Natural killer cell (primary cell): Measurements from ENCODE around the gene NUBPL. TPM values are rescaled to one million over a fixed set of nuclear protein-coding genes. Genes with fewer than 3 reads are reported as not detected.
"Not testable (repeated sequence)": the region's sequence is repeated elsewhere in the genome, so short reads cannot be mapped to it uniquely, and the experiment has no call there.

ENCODE experiments used
- ATAC-seq, 3 donors: fragments of 150-1000 bp in 2 of 3; fragments of 200-7000 bp in 1 of 3; cut with Tn5 transposase; 1 replicate in 1 of 3; 2 replicates in 2 of 3; pipeline ENCODE4 v1.10.0; 2021; ENCODE audit warnings: mild to moderate bottlenecking in 2 of 3, moderate library complexity in 2 of 3
- DNase-seq, 2 donors: peaks; one replicate each; pipeline versions ENCODE4 v3.0.0 to v3.0.0-alpha.2; 2013 to 2021; ENCODE audit warnings: mixed read lengths in 1 of 2
- H3K27ac ChIP-seq: one replicate; pipeline ENCODE4 v1.5.1; 2013; ENCODE audit warnings: mild to moderate bottlenecking, low read length
- H3K27me3 ChIP-seq: one replicate; pipeline ENCODE4 v1.6.1; 2013; ENCODE audit warnings: low read length; ENCODE audit not compliant: control insufficient read depth, insufficient read depth
- H3K36me3 ChIP-seq: one replicate; pipeline ENCODE4 v1.6.1; 2013; ENCODE audit warnings: low read length; ENCODE audit not compliant: control insufficient read depth, insufficient read depth
- H3K4me1 ChIP-seq: one replicate; pipeline ENCODE4 v1.6.1; 2013; ENCODE audit warnings: low read length; ENCODE audit not compliant: control insufficient read depth, insufficient read depth
- H3K4me3 ChIP-seq: one replicate; pipeline ENCODE4 v1.5.1; 2013; ENCODE audit warnings: low read length
- H3K9me3 ChIP-seq: one replicate; pipeline ENCODE4 v1.6.1; 2013; ENCODE audit warnings: low read length; ENCODE audit not compliant: control insufficient read depth, insufficient read depth
- H3K27ac Mint-ChIP-seq, 2 donors: one replicate each; pipeline ENCODE4 v1.8.0; 2022; ENCODE audit warnings: mild to moderate bottlenecking in 2 of 2, mixed read lengths in 2 of 2, moderate library complexity in 1 of 2
- H3K27me3 Mint-ChIP-seq, 2 donors: one replicate each; pipeline ENCODE4 v1.8.0; 2022; ENCODE audit warnings: low read depth in 2 of 2, mixed read lengths in 2 of 2
- H3K36me3 Mint-ChIP-seq: one replicate; pipeline ENCODE4 v1.8.0; 2022; ENCODE audit warnings: mixed read lengths
- H3K4me1 Mint-ChIP-seq, 2 donors: one replicate each; pipeline ENCODE4 v1.8.0; 2022; ENCODE audit warnings: mixed read lengths in 2 of 2
- H3K4me3 Mint-ChIP-seq: one replicate; pipeline ENCODE4 v1.8.0; 2022; ENCODE audit warnings: mild to moderate bottlenecking, moderate library complexity, mixed read lengths
- H3K9me3 Mint-ChIP-seq, 2 donors: one replicate each; pipeline ENCODE4 v1.8.0; 2022; ENCODE audit warnings: mixed read lengths in 2 of 2
- WGBS: methylation state at CpG from one replicate; pipeline ENCODE4 v1.1.7; 2013; ENCODE audit warnings: missing lambda C conversion rate; ENCODE audit not compliant: insufficient coverage; 5-methylcytosine and 5-hydroxymethylcytosine counted together
- intact Hi-C: fragments of 100-400 bp; cut with micrococcal nuclease; formaldehyde crosslinking; loops from one replicate; pipeline ENCODE4 v1.14.2; 2022
- total RNA-seq, 4 donors: library from RNA; stranded (reverse); fragments of 120-200 nt in 1 of 4; gene quantifications; one replicate each; pipeline versions ENCODE4 v1.2.3 to v1.2.4, GENCODE V29; 2013 to 2022
- TF ChIP-seq, protein P1 (sequence below): fragments of 200-600 bp; IDR thresholded peaks from one replicate; pipeline ENCODE4 v1.8.0; 2022; ENCODE audit warnings: antibody characterized with exemption

NUBPL gene
- total RNA-seq, 3 donors from 2014 or later (not counting 1 experiment from before 2014, with no cell fraction given) = 7.1 to 8.5 (median 7.5) TPM

DNA sequence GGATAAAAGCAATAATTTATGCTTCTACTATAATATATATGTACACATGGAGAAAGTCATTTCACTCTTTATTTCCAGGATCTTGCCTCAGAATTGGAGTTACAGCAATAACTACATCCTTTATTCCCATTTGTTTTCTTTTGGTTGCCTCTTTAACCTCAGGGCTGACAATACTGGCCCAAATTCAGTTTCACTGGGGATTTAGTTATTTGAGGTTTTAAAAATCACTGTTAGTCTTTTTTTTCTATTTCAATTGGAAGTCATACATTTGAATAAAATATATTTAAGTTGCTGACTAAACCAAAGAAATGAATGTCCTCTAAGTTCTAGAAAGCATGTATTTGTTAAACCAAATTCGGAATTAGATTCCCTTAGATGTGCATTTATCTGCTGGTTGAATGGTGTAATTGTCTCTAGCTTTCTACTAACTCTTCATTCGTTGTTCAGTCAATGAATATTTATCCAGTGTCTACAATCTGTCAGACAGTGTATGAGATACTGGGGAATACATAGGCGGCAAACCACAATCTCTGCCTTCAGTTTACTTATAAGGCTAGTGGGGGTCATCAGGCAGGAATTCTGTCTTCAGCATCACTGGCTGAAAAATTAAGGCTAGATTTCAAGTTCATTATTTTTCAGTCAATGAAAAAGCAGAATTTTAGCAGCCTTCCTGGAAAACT lies 325.1 kb downstream of the NUBPL start:
- Mint-ChIP-seq H3K27ac (no peak overlapping the region), H3K36me3 (no peaks in the 10 kb centered on the region), H3K4me1 (no peaks in the 10 kb centered on the region), H3K4me3 (no peak overlapping the region), H3K9me3 (peaks cover 2 to 3% of the 10 kb centered on the region in 2 donors), H3K27me3 (no peaks in the 10 kb centered on the region)
- intact Hi-C loops = no loop called here
- Histone ChIP-seq H3K27ac (no peak overlapping the region), H3K4me1 (no peaks in the 10 kb centered on the region), H3K9me3 (no peaks in the 10 kb centered on the region), H3K27me3 (no peaks in the 10 kb centered on the region), H3K4me3 (no peak overlapping the region), H3K36me3 (no peaks in the 10 kb centered on the region)
- 91% methylated on average over 3 of the region's 3 CpGs for WGBS
- DNase-seq = no peak
- TF ChIP-seq, protein P1, sequence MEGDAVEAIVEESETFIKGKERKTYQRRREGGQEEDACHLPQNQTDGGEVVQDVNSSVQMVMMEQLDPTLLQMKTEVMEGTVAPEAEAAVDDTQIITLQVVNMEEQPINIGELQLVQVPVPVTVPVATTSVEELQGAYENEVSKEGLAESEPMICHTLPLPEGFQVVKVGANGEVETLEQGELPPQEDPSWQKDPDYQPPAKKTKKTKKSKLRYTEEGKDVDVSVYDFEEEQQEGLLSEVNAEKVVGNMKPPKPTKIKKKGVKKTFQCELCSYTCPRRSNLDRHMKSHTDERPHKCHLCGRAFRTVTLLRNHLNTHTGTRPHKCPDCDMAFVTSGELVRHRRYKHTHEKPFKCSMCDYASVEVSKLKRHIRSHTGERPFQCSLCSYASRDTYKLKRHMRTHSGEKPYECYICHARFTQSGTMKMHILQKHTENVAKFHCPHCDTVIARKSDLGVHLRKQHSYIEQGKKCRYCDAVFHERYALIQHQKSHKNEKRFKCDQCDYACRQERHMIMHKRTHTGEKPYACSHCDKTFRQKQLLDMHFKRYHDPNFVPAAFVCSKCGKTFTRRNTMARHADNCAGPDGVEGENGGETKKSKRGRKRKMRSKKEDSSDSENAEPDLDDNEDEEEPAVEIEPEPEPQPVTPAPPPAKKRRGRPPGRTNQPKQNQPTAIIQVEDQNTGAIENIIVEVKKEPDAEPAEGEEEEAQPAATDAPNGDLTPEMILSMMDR = no peak
- no peak for ATAC-seq

DNA sequence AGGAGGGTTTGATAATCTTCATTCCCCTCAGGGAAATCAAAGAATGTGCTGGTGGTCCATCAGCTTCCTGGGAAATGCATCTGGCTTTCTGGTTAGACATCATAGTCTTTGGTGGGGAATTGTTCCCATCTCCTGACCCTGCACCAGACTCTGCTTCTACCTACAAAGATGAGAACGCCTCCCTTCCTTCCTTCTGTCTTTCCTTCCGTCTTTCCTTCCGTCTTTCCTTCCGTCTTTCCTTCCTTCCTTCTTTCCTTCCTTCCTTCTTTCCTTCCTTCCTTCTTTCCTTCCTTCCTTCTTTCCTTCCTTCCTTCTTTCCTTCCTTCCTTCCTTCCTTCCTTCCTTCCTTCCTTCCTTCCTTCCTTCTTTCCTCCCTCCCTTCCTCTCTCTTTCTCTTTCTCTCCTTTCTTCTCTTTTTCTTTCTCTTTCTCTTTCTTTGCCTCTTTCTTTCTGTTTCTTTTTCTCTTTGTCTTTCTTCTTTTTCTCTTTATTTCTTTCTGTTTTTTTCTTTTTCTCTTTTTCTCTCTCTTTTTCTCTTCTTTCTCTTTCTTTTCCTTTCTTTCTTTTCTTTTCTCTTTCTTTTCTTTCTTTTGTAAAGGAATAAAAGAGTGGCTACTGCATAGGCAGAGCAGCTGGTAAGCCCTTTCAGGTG lies 326.9 kb downstream of the NUBPL start:
- H3K9me3 Mint-ChIP-seq = peaks cover 0 to 2% of the 10 kb centered on the region in 2 donors
- TF ChIP-seq, protein P1 = no peak
- Histone ChIP-seq H3K9me3 (no peaks in the 10 kb centered on the region), H3K36me3 (no peaks in the 10 kb centered on the region), H3K4me3 (no peak overlapping the region), H3K4me1 (no peaks in the 10 kb centered on the region), H3K27ac (no peak overlapping the region), H3K27me3 (no peaks in the 10 kb centered on the region)
- no peak for ATAC-seq
- WGBS = 97% methylated on average over 4 of the region's 4 CpGs
- no peak overlapping the region for H3K27ac Mint-ChIP-seq
- H3K4me3 Mint-ChIP-seq = no peak overlapping the region
- DNase-seq = no peak
- H3K27me3 Mint-ChIP-seq = peaks cover 0 to 7% of the 10 kb centered on the region in 2 donors
- H3K36me3 Mint-ChIP-seq = no peaks in the 10 kb centered on the region
- no peaks in the 10 kb centered on the region for H3K4me1 Mint-ChIP-seq
- intact Hi-C loops = no loop called here

DNA sequence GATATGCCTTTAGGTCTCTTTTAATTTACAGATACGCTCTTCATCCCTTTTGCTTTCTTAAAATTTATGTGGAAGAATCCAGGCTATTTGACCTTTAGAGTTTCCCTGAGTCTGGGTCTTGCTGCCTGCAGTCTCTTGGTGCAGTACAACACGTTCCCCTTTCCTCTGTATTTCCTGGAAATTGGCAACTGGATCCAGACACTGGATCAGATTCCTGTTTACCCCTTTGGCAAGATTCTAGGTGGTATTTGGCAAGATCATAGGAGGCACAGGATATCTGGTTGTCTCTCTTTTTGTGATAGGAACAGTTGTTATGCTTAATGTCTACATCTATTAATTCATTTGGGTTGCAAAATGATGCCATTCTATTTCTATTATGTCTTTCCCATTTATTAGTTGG lies 328.1 kb downstream of the NUBPL start:
- ATAC-seq (no peak), DNase-seq (no peak)
- H3K27me3 Mint-ChIP-seq = peaks cover 0 to 7% of the 10 kb centered on the region in 2 donors
- no peaks in the 10 kb centered on the region for H3K36me3 ChIP-seq
- intact Hi-C loops = no loop called here
- no peak overlapping the region for H3K27ac Mint-ChIP-seq
- H3K9me3 Mint-ChIP-seq = peaks cover 0 to 2% of the 10 kb centered on the region in 2 donors
- no peaks in the 10 kb centered on the region for H3K27me3 ChIP-seq
- H3K4me1 ChIP-seq = no peaks in the 10 kb centered on the region
- TF ChIP-seq, protein P1 = no peak
- no peak overlapping the region for H3K4me3 Mint-ChIP-seq
- no peak overlapping the region for H3K27ac ChIP-seq
- no peaks in the 10 kb centered on the region for H3K9me3 ChIP-seq
- 90% methylated on average over 2 of the region's 2 CpGs for WGBS
- H3K4me1 Mint-ChIP-seq = no peaks in the 10 kb centered on the region
- H3K4me3 ChIP-seq = no peak overlapping the region
- H3K36me3 Mint-ChIP-seq = no peaks in the 10 kb centered on the region

DNA sequence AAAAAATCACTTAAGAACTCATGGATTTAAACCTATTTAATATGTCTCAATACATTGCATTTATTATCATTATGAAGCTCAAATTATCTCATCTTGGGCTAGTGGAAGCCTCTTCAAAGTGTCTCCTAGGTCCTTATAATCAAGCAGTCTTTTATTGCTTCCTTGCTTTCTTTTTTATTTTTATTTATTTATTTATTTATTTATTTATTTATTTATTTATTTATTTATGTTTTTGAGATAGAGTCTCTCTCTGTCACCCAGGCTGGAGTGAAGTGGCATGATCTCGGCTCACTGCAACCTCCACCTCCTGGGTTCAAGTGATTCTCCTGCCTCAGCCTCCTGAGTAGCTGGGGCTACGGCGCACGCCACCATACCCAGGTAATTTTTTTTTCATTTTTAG lies 329.0 kb downstream of the NUBPL start:
- H3K27me3 Mint-ChIP-seq, H3K36me3 ChIP-seq, H3K4me1 ChIP-seq, H3K9me3 ChIP-seq, H3K36me3 Mint-ChIP-seq, DNase-seq, H3K27me3 ChIP-seq, H3K4me3 ChIP-seq, H3K27ac ChIP-seq, H3K27ac Mint-ChIP-seq, H3K4me1 Mint-ChIP-seq, H3K9me3 Mint-ChIP-seq, intact Hi-C loops, H3K4me3 Mint-ChIP-seq, ATAC-seq: not testable (repeated sequence)
- 97% methylated on average over 4 of the region's 4 CpGs for WGBS
